ENCODE results near the gene ARHGAP42. TPM values are rescaled to one million over a fixed set of nuclear protein-coding genes. Genes with fewer than 3 reads are reported as not detected.
A peak's percentile ranks its signal among the peaks of the same experiment; 100 is the strongest.

ARHGAP42 gene
- total RNA-seq, 6 experiments from 2014 or later: 1.1 to 3.1 (median 2.3) TPM

DNA sequence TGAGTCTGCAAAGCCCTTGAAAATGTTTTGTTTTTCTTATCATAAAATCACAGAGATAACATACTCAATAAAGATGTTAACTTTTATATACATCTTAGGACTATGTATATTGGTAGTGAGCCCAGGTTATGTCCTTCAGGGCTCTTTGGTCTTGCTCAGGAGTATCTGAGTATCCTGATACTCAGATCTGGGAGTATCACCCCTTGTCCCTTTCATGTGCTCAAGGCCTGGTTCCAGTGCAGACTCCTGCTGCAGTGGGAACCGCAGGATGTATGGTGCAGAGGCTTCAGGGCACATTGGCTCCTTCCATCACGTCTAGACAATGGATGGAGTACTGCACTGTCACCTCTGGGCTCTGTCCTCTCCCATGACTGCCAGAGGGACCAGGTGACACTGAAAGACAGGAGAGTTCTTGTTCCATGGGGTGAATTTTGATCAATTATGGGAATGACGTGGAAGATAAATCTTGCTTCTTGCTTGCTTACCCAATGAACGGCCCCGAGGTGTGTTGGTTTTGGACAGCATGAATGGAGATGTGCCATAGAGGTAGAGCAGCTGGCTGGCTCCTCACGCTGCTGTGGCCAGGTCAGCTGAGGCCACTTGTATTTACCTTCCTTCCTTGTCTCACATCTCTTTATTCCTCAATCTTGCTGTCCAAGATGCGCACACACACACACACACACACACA lies 215.5 kb downstream of the ARHGAP42 start:
- Mint-ChIP-seq H3K4me3 (no peak overlapping the region), H3K4me1 (ENCODE audit: low read depth) (no peaks in the 10 kb centered on the region), H3K27me3 (ENCODE audit: insufficient read depth) (no peaks in the 10 kb centered on the region; the same call in 1 of the 2 replicates), H3K36me3 (ENCODE audit: low read depth) (peaks cover 5% of the 10 kb centered on the region), H3K9me3 (no peaks in the 10 kb centered on the region), H3K27ac (no peak overlapping the region)
- DNase-seq: no peak
- TF ChIP-seq, protein P1, sequence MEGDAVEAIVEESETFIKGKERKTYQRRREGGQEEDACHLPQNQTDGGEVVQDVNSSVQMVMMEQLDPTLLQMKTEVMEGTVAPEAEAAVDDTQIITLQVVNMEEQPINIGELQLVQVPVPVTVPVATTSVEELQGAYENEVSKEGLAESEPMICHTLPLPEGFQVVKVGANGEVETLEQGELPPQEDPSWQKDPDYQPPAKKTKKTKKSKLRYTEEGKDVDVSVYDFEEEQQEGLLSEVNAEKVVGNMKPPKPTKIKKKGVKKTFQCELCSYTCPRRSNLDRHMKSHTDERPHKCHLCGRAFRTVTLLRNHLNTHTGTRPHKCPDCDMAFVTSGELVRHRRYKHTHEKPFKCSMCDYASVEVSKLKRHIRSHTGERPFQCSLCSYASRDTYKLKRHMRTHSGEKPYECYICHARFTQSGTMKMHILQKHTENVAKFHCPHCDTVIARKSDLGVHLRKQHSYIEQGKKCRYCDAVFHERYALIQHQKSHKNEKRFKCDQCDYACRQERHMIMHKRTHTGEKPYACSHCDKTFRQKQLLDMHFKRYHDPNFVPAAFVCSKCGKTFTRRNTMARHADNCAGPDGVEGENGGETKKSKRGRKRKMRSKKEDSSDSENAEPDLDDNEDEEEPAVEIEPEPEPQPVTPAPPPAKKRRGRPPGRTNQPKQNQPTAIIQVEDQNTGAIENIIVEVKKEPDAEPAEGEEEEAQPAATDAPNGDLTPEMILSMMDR (IDR thresholded peaks at IDR 0.05): no peak

DNA sequence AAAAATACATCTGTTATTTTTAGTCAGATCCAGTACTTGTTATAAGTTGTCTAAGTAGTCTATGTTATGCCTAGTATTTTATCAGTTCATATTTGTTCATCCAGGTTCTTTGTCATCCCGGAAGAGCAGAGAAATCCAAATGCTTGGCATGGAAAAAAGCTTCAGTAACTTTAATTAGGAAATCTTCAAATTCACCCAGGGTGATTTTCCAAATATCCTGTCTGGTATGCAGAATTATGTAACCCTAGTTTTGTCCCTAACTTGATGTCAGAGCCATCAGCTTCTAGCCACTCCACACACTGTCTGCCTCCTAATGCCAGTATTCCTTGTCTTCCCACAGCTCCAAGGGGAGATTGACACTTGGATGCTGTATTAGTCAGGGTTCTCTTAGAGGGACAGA lies 216.2 kb downstream of the ARHGAP42 start:
- H3K9me3 Mint-ChIP-seq: no peaks in the 10 kb centered on the region
- no peak overlapping the region for H3K4me3 Mint-ChIP-seq
- no peak for DNase-seq
- no peak overlapping the region for H3K27ac Mint-ChIP-seq
- peaks cover 5% of the 10 kb centered on the region for H3K36me3 Mint-ChIP-seq (ENCODE audit: low read depth)
- H3K27me3 Mint-ChIP-seq (ENCODE audit: insufficient read depth): peaks cover 2% of the 10 kb centered on the region
- peaks cover 2% of the 10 kb centered on the region for H3K4me1 Mint-ChIP-seq (ENCODE audit: low read depth)
- TF ChIP-seq, protein P1 (IDR thresholded peaks at IDR 0.05): no peak

DNA sequence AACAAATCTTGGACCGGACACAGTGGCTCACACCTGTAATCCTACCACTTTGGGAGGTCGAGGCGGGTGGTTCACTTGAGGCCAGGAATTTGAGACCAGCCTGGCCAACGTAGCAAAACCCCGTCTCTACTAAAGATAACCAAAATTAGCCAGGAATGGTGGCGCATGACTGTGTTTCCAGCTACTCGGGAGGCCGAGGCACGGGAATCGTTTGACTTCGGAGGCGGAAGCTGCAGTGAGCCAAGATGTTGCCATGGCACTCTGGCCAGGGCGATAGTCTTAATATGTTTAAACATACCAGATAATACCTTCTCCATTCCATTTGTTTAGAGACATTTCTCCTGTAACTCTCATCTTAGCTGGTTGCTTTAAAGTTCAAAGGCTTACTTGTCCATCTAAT lies 218.6 kb downstream of the ARHGAP42 start:
- DNase-seq: no peak
- TF ChIP-seq, protein P1 (IDR thresholded peaks at IDR 0.05): no peak
- peaks cover 6% of the 10 kb centered on the region for H3K27me3 Mint-ChIP-seq (ENCODE audit: insufficient read depth)
- H3K4me1 Mint-ChIP-seq (ENCODE audit: low read depth): peaks cover 15% of the 10 kb centered on the region
- peaks cover 5% of the 10 kb centered on the region for H3K36me3 Mint-ChIP-seq (ENCODE audit: low read depth)
- H3K27ac Mint-ChIP-seq: no peak overlapping the region
- no peak overlapping the region for H3K4me3 Mint-ChIP-seq
- no peaks in the 10 kb centered on the region for H3K9me3 Mint-ChIP-seq

DNA sequence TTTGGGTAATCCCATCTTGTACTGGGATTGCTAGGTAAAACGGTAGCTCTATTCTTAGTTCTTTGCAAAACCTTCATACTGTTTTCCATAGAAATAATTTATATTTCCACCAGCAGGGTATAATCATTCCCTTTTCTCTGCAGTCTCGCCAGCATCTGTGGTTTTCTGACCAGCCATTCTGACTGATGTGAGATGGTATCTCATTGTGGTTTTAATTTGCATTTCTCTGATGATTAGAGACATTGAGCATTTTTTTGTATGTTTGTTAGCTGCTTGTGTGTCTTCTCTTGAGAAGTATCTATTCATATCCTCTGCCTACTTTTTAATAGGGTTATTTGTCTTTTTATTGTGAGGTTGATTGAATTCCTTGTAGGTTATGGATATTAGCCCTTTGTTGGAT lies 221.7 kb downstream of the ARHGAP42 start:
- DNase-seq: peak; percentile 79
- H3K4me1 Mint-ChIP-seq (ENCODE audit: low read depth): peaks cover 15% of the 10 kb centered on the region
- no peak overlapping the region for H3K27ac Mint-ChIP-seq
- no peaks in the 10 kb centered on the region for H3K9me3 Mint-ChIP-seq
- H3K27me3 Mint-ChIP-seq (ENCODE audit: insufficient read depth): peaks cover 6% of the 10 kb centered on the region
- peak overlapping the region; percentile 57 for H3K4me3 Mint-ChIP-seq
- TF ChIP-seq, protein P1 (IDR thresholded peaks at IDR 0.05): peak; percentile 39; the same call in 1 of the 2 replicates
- peaks cover 5% of the 10 kb centered on the region for H3K36me3 Mint-ChIP-seq (ENCODE audit: low read depth)

DNA sequence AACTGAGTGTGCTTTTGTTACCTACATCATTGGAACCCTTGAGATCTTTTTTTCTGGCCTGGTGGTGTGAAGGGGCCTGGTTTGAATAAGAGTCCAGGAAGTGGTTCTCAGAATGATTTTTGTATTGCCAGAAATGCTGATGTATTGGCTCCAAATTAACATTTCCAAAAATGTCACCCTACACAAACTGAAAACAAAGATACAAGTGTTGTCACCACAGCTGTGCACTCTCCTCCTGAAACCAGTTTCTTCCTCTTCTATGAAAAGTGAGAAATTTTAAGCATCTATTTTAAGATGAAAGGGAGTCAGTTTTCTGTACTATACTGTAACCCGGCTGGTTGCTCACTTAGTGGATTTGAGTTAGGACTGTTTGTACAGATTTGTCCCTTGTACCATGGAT lies 223.7 kb downstream of the ARHGAP42 start:
- Mint-ChIP-seq H3K4me3 (no peak overlapping the region), H3K27ac (no peak overlapping the region), H3K36me3 (ENCODE audit: low read depth) (peaks cover 5% of the 10 kb centered on the region), H3K9me3 (no peaks in the 10 kb centered on the region), H3K4me1 (ENCODE audit: low read depth) (peaks cover 15% of the 10 kb centered on the region), H3K27me3 (ENCODE audit: insufficient read depth) (peaks cover 6% of the 10 kb centered on the region; the same call in 1 of the 2 replicates)
- TF ChIP-seq, protein P1 (IDR thresholded peaks at IDR 0.05): no peak
- DNase-seq: no peak

All from HFFc6 (cell line).